Measurements from ENCODE around the gene KDM4C. TPM values are rescaled to one million over a fixed set of nuclear protein-coding genes. Genes with fewer than 3 reads are reported as not detected.
A peak's percentile ranks its signal among the peaks of the same experiment; 100 is the strongest.

KDM4C gene
- total and polyA plus RNA-seq, 2 of the 13 experiments (the other 11 are each of a cell fraction or from before 2014, with no cell fraction given), result 19.4 to 23.6 TPM

- Histone ChIP-seq H3K9me3 (ENCODE audit: low read length) (no peaks in the 10 kb centered on the region), H3K27ac (ENCODE audit: extremely low read length, insufficient read depth, low read length) (no peak overlapping the region), H3K4me2 (ENCODE audit: low read depth, low read length) (no peak overlapping the region), H2AFZ (ENCODE audit: low read length) (no peak overlapping the region), H3K36me3 (replicated peaks in 1 of 2; ENCODE audit: control insufficient read depth in 1 of 2, insufficient read depth in 2 of 2, low read length in 2 of 2) (peaks cover 1 to 10% of the 10 kb centered on the region in 2 experiments; a peak in 2 of 5 replicates), H3K27me3 (ENCODE audit: control insufficient read depth in 1 of 2, insufficient read depth in 2 of 2, low read length in 2 of 2) (no peaks in the 10 kb centered on the region), H3K9ac (ENCODE audit: insufficient read depth, low read depth, low read length) (no peak overlapping the region), H3K4me1 (ENCODE audit: insufficient read depth, low read length) (peaks cover 34% of the 10 kb centered on the region), H3K4me3 (replicated peaks in 1 of 3; ENCODE audit: insufficient read depth in 1 of 3, low read depth in 2 of 3, low read length in 3 of 3) (no peak overlapping the region), H4K20me1 (ENCODE audit: insufficient read depth, low read length) (no peaks in the 10 kb centered on the region), H3K79me2 (ENCODE audit: insufficient read depth, low read length) (peaks cover 4% of the 10 kb centered on the region)
- TF ChIP-seq ZNF703 (CRISPR knock-in tag; IDR thresholded peaks at IDR 0.05; ENCODE audit: borderline replicate concordance) (no peak), SNRNP70 (IDR thresholded peaks at IDR 0.05; ENCODE audit: low read depth, low read length) (no peak), ZNF737 (CRISPR knock-in tag; IDR thresholded peaks at IDR 0.05; ENCODE audit: borderline replicate concordance) (no peak), ZNF747 (CRISPR knock-in tag; IDR thresholded peaks at IDR 0.05; ENCODE audit: borderline replicate concordance) (no peak)
- ChIA-PET POLR2A (no interaction called here), CTCF (ENCODE audit: low intra/inter-chr PET ratio, low total read pairs) (no interaction called here)
- in situ Hi-C loops (cut with HindIII; ENCODE audit: extremely low pct_ligation_motif_present, low pct_unique_long_range_greater_than_20kb) (loop anchor here (25.0 kb wide), 2 partner anchors 263 to 613 kb away; no protein-coding TSS in a partner anchor), intact Hi-C loops (cut with micrococcal nuclease; ENCODE audit: unreplicated experiment) (no loop called here)
- ATAC-seq (no peak), DNase-seq (ENCODE audit: low spot score) (no peak), FAIRE-seq (no peak)
- no TSS peak for BruUV-seq (replicated peaks)
- WGBS (ENCODE audit: low lambda C conversion rate), result 84% methylated on average over 3 of the region's 3 CpGs
Observed at GRCh38 chr9:6924149-6924548, 166.4 kb downstream of the KDM4C start.

- 81% methylated on average over 8 of the region's 8 CpGs for whole genome bisulfite sequencing (ENCODE audit: low lambda C conversion rate)
- POLR2A ChIA-PET, result no interaction called here
- CTCF ChIA-PET (ENCODE audit: low intra/inter-chr PET ratio, low total read pairs), result no interaction called here
- peak; percentile 95 for TF ChIP-seq HNRNPK (IDR thresholded peaks at IDR 0.05; ENCODE audit: low read depth, low read length, poor library complexity, severe bottlenecking)
- no peak for TF ChIP-seq FOXA1 (IDR thresholded peaks at IDR 0.05)
- peak; percentile 69 for TF ChIP-seq FOXA1 (CRISPR knock-in tag; IDR thresholded peaks at IDR 0.05)
- TF ChIP-seq ETS1 (CRISPR knock-in tag; IDR thresholded peaks at IDR 0.05), result no peak
- TF ChIP-seq BCL6 (CRISPR knock-in tag; IDR thresholded peaks at IDR 0.05), result peak; percentile 80
- no peak for TF ChIP-seq RFX3 (CRISPR knock-in tag; IDR thresholded peaks at IDR 0.05)
- TF ChIP-seq SOX13 (IDR thresholded peaks at IDR 0.05), result no peak
- no peak for TF ChIP-seq SOX13 (CRISPR knock-in tag; conservative IDR thresholded peaks at IDR 0.05 in 1 of 2, IDR thresholded peaks at IDR 0.05 in 1 of 2)
- peak; percentile 76 for TF ChIP-seq ZBTB33 (CRISPR knock-in tag; IDR thresholded peaks at IDR 0.05)
- peak; percentile 41; the same call in 1 of the 2 replicates for TF ChIP-seq FOXA3 (CRISPR knock-in tag; IDR thresholded peaks at IDR 0.05)
- no peak for TF ChIP-seq ZNF362 (CRISPR knock-in tag; IDR thresholded peaks at IDR 0.05; ENCODE audit: borderline replicate concordance)
Observed at GRCh38 chr9:6924988-6925563, 167.3 kb downstream of the KDM4C start.

More at GRCh38 chr9:6924988-6925563, 167.3 kb downstream of the KDM4C start:
- no TSS peak for BruUV-seq (replicated peaks)
- intact Hi-C loops (cut with micrococcal nuclease; ENCODE audit: unreplicated experiment) (no loop called here), in situ Hi-C loops (cut with HindIII; ENCODE audit: extremely low pct_ligation_motif_present, low pct_unique_long_range_greater_than_20kb) (loop anchor here (25.0 kb wide), 2 partner anchors 262 to 612 kb away; no protein-coding TSS in a partner anchor)
- Histone ChIP-seq H3K79me2 (ENCODE audit: insufficient read depth, low read length) (peaks cover 6% of the 10 kb centered on the region), H3K4me2 (ENCODE audit: low read depth, low read length) (no peak overlapping the region), H4K20me1 (ENCODE audit: insufficient read depth, low read length) (no peaks in the 10 kb centered on the region), H3K27ac (ENCODE audit: extremely low read length, insufficient read depth, low read length) (no peak overlapping the region), H3K9ac (ENCODE audit: insufficient read depth, low read depth, low read length) (no peak overlapping the region), H3K9me3 (ENCODE audit: low read length) (no peaks in the 10 kb centered on the region), H3K36me3 (replicated peaks in 1 of 2; ENCODE audit: control insufficient read depth in 1 of 2, insufficient read depth in 2 of 2, low read length in 2 of 2) (peaks cover 2 to 10% of the 10 kb centered on the region in 2 experiments; a peak in 2 of 5 replicates), H3K27me3 (ENCODE audit: control insufficient read depth in 1 of 2, insufficient read depth in 2 of 2, low read length in 2 of 2) (no peaks in the 10 kb centered on the region), H2AFZ (ENCODE audit: low read length) (no peak overlapping the region), H3K4me3 (replicated peaks in 1 of 3; ENCODE audit: insufficient read depth in 1 of 3, low read depth in 2 of 3, low read length in 3 of 3) (no peak overlapping the region), H3K4me1 (ENCODE audit: insufficient read depth, low read length) (peaks cover 29% of the 10 kb centered on the region)
- FAIRE-seq (no peak), DNase-seq (ENCODE audit: low spot score) (peak; percentile 45), ATAC-seq (peak; percentile 54; the same call in 2 of the 3 replicates)
